Type B pancreatic cell (in vitro differentiated cells): ENCODE measurements around the gene DNTT. TPM values are rescaled to one million over a fixed set of nuclear protein-coding genes. Genes with fewer than 3 reads are reported as not detected.

Experiments used
- DNase-seq: peaks from one replicate; pipeline ENCODE4 v3.0.0; 2021; ENCODE audit warnings: mixed read lengths; ENCODE audit not compliant: unreplicated experiment; ENCODE audit errors: extremely low spot score
- H3K27ac Mint-ChIP-seq: 2 replicates; pipeline ENCODE4 v1.8.0; 2021; ENCODE audit warnings: mild to moderate bottlenecking, mixed read lengths
- H3K27me3 Mint-ChIP-seq: 2 replicates; pipeline ENCODE4 v1.8.0; 2021; ENCODE audit warnings: mixed read lengths
- H3K36me3 Mint-ChIP-seq: 2 replicates; pipeline ENCODE4 v1.8.0; 2021; ENCODE audit warnings: mixed read lengths
- H3K4me1 Mint-ChIP-seq: one replicate; pipeline ENCODE4 v1.8.0; 2021; ENCODE audit warnings: mixed read lengths; ENCODE audit not compliant: unreplicated experiment
- H3K4me3 Mint-ChIP-seq: 2 replicates; pipeline ENCODE4 v1.8.0; 2021; ENCODE audit warnings: mild to moderate bottlenecking, mixed read lengths
- H3K9me3 Mint-ChIP-seq: 2 replicates; pipeline ENCODE4 v1.8.0; 2021; ENCODE audit warnings: mixed read lengths
- CTCF ChIP-seq: fragments of 200-600 bp; sonication (generic); conservative IDR thresholded peaks from 2 replicates; pipeline ENCODE4 v1.5.0; 2021; ENCODE audit warnings: antibody characterized with exemption, mild to moderate bottlenecking
- total RNA-seq: library from RNA; stranded (reverse); gene quantifications from 2 replicates; pipeline ENCODE4 v1.2.1, GENCODE V29; 2021; ENCODE audit warnings: low replicate concordance

Gene DNTT
- total RNA-seq, 1 donor from 2014 or later, result not detected

- Mint-ChIP-seq H3K4me1 (no peaks in the 10 kb centered on the region), H3K27ac (no peak overlapping the region), H3K9me3 (no peaks in the 10 kb centered on the region), H3K36me3 (no peaks in the 10 kb centered on the region), H3K27me3 (peaks cover 26% of the 10 kb centered on the region), H3K4me3 (no peak overlapping the region)
- TF ChIP-seq CTCF, result no peak
- no peak for DNase-seq
These were observed 21.6 kb downstream of the DNTT start for GRCh38 chr10:96325719-96326373.

GRCh38 chr10:96327462-96327861 lies 23.2 kb downstream of the DNTT start:
- no peaks in the 10 kb centered on the region for H3K9me3 Mint-ChIP-seq
- H3K27me3 Mint-ChIP-seq, result peaks cover 29% of the 10 kb centered on the region
- no peak overlapping the region for H3K27ac Mint-ChIP-seq
- no peak for TF ChIP-seq CTCF
- no peak overlapping the region for H3K4me3 Mint-ChIP-seq
- no peaks in the 10 kb centered on the region for H3K4me1 Mint-ChIP-seq
- no peak for DNase-seq
- H3K36me3 Mint-ChIP-seq, result no peaks in the 10 kb centered on the region

GRCh38 chr10:96333101-96333500 lies 28.9 kb downstream of the DNTT start:
- peaks cover 11% of the 10 kb centered on the region for H3K27me3 Mint-ChIP-seq
- no peak for TF ChIP-seq CTCF
- no peak overlapping the region for H3K27ac Mint-ChIP-seq
- H3K36me3 Mint-ChIP-seq, result no peaks in the 10 kb centered on the region
- no peak for DNase-seq
- H3K4me1 Mint-ChIP-seq, result no peaks in the 10 kb centered on the region
- H3K9me3 Mint-ChIP-seq, result no peaks in the 10 kb centered on the region
- no peak overlapping the region for H3K4me3 Mint-ChIP-seq

- H3K4me1 Mint-ChIP-seq, result no peaks in the 10 kb centered on the region
- H3K4me3 Mint-ChIP-seq, result no peak overlapping the region
- no peaks in the 10 kb centered on the region for H3K9me3 Mint-ChIP-seq
- H3K27ac Mint-ChIP-seq, result no peak overlapping the region
- no peak for DNase-seq
- peaks cover 11% of the 10 kb centered on the region for H3K27me3 Mint-ChIP-seq
- peak; percentile 85 for TF ChIP-seq CTCF
- no peaks in the 10 kb centered on the region for H3K36me3 Mint-ChIP-seq
These were observed 30.6 kb downstream of the DNTT start for GRCh38 chr10:96334616-96335526.

GRCh38 chr10:96337106-96337505 lies 32.9 kb downstream of the DNTT start:
- Mint-ChIP-seq H3K9me3 (no peaks in the 10 kb centered on the region), H3K36me3 (no peaks in the 10 kb centered on the region), H3K4me3 (no peak overlapping the region), H3K27ac (no peak overlapping the region), H3K4me1 (no peaks in the 10 kb centered on the region), H3K27me3 (peaks cover 12% of the 10 kb centered on the region)
- DNase-seq, result no peak
- TF ChIP-seq CTCF, result no peak
